8988T (cell line): ENCODE data around the gene SELENOW.

ENCODE experiments used
- DNase-seq: peaks from one replicate; pipeline ENCODE4 v3.0.0; 2011

SELENOW gene

GRCh38 chr19:47826800-47827199, 48.3 kb downstream of the SELENOW start:
- no peak for DNase-seq

- DNase-seq = no peak
Observed at GRCh38 chr19:47832723-47833122, 54.2 kb downstream of the SELENOW start.
